Hypothalamus (tissue), 51 donors: ENCODE data around the gene IFNGR1.
"Not testable (repeated sequence)": the region's sequence is repeated elsewhere in the genome, so short reads cannot be mapped to it uniquely, and the experiment has no call there.

ENCODE experiments used
- DNase-seq, 51 donors: peaks; one replicate each; lab custom pipeline; 2025; lab: John Stamatoyannopoulos, UW

Gene IFNGR1

GRCh38 chr6:137236581-137237355 lies 17.6 kb upstream of the IFNGR1 start:
- DNase-seq = no peak

GRCh38 chr6:137235686-137236085 lies 16.5 kb upstream of the IFNGR1 start:
- DNase-seq = no peak

GRCh38 chr6:137233911-137234863 lies 15.0 kb upstream of the IFNGR1 start:
- DNase-seq = peak in 1 of 51 donors; percentile 36

DNA sequence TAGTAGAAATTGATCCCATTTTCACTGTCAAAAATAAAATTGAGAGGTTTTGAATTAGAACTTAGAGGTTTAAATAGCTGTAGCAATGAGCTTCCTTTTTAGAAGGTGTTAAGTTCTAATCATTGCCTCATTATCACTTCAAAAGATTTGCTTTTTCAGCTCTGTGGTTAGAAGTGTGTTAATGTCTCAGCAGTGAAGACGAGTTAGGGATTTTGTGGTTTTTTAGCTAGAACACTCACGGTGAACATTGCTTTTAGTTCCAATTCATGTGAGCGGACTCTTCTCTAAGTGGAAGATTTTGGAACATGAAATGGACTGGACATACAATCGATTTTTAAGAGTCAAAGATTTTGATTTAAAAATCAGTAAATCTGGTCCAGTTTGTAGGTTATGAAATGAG lies 12.7 kb upstream of the IFNGR1 start:
- no peak for DNase-seq

DNA sequence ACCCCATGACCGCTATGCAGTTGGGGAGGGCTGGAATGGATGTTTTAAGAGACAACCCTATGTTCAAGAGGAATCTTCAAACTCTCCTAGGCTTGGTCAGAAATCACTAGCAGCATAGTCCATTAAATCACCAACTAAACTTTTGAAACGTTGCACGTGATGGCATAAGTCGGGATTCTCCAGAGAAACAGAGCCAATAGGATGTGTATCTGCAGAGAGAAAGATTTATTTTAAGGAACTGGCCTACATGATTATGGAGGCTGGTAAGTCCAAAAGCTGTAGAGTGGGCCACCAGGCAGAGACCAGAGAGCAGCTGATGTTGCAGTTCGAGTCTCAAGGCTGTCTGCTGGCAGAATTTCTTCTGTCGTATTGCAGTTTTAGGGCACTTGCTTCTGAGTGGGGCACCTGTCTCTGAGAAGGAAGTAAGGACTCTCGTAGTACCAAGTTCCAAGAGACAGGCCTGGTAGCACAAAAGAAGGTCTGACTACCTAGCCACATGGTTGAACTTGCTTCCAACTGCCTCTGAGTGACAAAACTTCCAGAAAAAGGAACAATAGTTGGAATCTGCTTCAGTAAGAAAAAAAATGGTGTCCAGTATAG lies 11.9 kb upstream of the IFNGR1 start:
- no peak for DNase-seq

- peak in 3 of 51 donors; percentile 13 to 27 (median 18) for DNase-seq
These were observed 11.4 kb upstream of the IFNGR1 start for GRCh38 chr6:137230547-137230946.

DNA sequence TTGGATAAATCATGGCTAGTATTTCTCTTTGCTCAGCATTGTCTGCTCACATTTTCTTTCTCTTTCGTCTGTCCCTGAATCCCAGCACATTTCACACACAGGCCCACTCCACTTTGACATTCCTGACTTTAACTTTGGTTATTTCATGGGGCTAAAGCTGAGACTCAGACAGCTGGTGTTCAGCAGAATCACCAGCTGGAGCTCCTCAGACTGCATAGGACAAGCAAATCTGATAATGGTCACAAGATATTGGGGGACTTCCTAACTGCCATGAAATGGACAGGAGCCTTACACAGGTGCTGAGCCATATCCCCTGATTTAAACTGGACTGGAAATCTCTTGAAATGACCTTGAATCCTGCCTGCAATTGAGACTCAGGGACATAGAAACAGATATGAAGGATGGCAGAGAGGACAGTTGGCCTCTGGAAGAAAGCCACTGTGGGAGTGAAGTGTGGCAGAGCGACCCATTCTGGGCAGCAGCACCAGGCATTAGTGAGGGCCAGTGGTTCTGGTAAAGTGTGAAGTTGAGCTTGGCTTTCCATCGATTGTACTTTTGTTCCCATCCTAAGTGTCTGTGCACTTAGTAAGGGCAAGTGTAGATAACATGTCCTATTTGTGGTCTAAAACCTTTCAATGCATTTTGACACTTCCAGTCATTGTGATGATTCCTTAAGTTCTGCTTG lies 10.0 kb upstream of the IFNGR1 start:
- DNase-seq = no peak

DNA sequence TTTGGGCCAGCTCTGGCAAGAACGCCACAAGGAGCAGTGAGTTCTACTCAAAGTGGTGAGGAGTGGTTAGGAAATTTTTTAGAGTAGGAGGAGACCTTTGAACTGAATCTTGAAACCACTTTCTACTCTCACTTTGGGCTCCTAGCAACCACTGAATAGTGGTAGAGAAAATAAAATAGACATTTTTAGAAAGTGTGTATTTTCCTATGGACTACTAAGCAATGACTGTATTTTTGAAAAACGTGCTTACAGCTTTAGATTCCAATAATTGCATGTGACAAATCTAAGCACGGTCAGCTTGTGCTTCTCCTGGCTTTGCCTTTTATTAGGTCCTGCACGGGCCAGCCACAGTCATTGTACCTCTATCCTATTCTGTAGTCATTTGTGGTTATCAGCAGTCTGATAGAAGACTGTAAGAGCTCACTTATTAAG lies 8.7 kb upstream of the IFNGR1 start:
- peak in 1 of 51 donors; percentile 7 for DNase-seq

DNA sequence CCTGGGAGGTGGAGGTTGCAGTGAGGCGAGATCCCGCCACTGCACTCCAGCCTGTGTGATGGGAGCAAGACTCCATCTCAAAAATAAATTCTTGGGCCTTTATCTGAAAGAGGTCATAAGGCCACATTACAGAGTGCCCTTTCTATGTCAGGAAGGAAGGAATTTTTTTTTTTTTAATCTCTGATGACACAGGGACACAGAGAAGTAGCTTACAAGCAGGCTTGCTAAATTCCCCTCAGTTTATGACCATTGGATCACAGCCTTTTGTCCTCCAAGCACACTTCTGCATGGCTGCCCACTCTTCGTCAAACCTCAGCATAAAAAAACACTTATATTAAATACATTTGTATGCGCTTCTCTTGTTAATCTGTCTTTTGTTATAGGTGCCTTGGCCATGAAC lies 7.5 kb upstream of the IFNGR1 start:
- no peak for DNase-seq

- DNase-seq = peak in 4 of 51 donors; percentile 6 to 14 (median 10)
These were observed 5.6 kb upstream of the IFNGR1 start for GRCh38 chr6:137224799-137225198.

DNA sequence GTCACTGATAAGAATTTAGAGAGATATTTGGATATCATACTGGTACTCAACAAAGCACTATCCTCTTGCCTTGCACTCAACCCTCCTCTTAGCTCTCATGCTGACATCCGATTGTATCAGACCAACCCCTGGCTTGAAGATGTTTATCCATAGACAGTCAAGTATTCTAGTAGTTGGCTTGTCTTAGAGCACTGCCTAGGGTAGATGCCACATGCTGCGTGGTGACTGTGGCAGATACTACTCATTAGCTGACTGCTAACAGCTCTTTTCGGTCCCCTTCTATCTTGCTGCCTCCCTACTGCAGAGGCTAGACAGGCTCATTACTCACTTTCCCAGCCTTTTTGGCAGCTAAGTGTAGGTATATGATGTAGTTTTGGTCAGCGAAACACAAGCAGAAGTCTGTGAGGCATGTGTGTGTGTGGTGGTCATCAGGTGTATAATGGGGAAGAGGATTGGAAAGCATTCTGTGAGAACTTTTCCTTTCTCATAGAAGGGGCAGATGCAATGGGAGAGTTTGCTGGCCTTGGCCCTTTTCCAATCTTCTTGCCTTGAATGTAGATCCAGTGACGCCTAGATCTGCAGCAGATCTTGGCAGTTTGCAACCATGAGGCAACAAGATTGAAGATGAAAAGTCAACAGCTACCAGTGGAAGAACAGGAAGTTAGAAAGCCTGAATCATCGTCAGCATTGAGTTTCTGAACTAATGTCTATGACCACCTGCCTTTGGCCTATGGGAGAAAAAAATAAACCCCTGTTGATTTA lies 4.4 kb upstream of the IFNGR1 start:
- DNase-seq = peak in 3 of 51 donors; percentile 3 to 12 (median 11)

- peak in 1 of 51 donors; percentile 27 for DNase-seq
These were observed 3.2 kb upstream of the IFNGR1 start for GRCh38 chr6:137222381-137222780.

GRCh38 chr6:137219664-137220252 lies 573 bp upstream of the IFNGR1 start:
- DNase-seq = no peak

DNA sequence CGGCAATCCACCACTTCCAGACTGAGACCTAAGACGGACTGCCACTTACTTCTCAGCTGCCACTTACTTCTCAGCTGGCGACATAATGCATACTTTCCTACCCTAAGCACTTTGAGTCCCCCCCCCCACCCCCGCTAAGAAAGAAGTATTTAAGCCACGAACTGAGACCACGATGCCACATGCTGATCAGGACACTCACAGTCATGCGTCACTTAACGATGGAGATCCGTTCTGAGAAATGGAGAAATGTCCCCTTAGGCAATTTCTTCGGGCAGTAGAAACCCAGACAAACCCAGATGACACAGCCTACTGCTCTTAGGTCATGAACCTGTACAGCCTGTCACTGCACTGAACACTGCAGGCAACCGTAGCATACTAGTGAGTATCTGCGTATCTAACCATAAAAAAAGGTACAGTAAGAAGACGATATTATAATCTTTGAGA lies 690 bp downstream of the IFNGR1 start:
- DNase-seq = peak in 11 of 51 donors; percentile 15 to 75 (median 41)

DNA sequence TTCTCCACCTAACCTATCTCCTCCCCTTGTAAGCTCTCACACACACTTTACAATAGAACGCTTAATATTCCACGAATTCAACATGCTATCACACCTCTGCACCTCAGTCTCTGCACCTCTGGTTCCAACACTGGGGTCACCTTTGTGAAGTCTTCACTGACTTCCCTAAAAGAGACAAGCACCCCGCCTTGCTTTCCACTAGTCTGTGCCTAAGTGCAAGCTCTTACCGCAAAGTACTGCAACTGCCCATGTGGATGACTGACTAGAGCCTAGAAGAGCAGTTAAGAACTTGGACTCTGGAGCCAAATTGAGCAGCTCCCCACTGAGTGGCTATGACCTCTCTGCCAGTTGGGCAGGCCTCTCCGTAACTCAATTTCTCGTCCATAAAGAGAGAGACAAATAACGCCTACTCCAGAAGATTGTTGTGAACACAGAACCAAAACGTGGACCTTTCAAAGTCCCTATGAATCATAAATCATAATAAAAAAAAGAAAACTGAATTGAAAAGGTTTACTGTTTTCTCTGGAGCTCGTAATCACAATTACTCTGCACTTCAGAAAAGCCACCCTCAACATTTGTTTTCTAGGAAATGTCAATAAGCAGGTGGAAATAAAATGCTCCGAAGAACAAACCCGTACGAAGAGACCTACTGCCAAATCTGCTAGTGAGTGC lies 1.2 kb downstream of the IFNGR1 start:
- peak in 1 of 51 donors; percentile 31 for DNase-seq

- peak in 1 of 51 donors; percentile 15 for DNase-seq
These were observed 2.2 kb downstream of the IFNGR1 start for GRCh38 chr6:137216875-137217553.

DNA sequence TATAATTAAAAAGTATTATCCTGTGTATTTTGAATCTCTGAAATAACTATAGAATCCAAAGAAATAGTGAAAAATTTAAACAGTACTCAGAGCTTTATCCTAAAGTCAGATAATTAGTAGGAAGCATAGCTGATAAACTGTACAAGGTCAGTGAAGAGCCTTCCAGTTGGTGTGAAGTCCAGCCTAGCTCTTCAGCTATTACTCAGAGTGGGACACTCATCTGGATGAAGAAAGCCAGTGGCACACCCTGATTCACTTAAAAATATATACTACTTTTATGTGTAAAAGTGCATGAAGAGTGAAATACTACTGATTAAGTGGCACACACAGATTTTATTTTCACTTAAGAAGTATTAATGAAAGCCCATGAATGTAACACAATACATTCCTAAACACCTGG lies 3.1 kb downstream of the IFNGR1 start:
- no peak for DNase-seq

DNA sequence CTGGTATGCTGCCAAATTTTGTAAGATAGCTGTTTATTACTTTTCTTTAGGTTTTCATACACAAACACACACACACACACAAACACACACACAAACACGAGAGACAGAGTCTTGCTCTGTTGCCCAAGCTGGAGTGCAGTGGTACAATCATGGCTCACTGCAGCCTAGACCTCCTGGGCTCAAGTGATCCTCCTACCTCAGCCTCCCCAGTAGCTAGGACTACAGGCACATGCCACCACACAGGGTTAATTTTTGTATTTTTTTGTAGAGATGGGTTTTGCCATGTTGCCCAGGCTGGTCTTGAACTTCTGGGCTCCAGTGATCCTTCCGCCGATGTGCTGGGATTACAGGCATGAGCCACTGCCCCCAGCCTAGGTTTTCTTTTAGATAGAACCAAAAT lies 3.6 kb downstream of the IFNGR1 start:
- DNase-seq = not testable (repeated sequence)
